OCI-LY7 (cell line): ENCODE measurements around the gene NAT16. TPM values are rescaled to one million over a fixed set of nuclear protein-coding genes. Genes with fewer than 3 reads are reported as not detected.

Source experiments
- BruUV-seq: library from RNA; stranded (reverse); fragments of 400-500 nt; replicated peaks from 2 replicates; lab custom pipeline; 2021; lab: Mats Ljungman, UMichigan
- CTCF ChIA-PET: fragments of 300-600 bp; sonication (Branson Sonifier 250); formaldehyde crosslinking; loops from one replicate; lab custom pipeline; 2022; ENCODE audit warnings: antibody characterized with exemption; ENCODE audit not compliant: unreplicated experiment; lab: Charles Lee
- POLR2A ChIA-PET: fragments of 300-600 bp; sonication (Branson Sonifier 250); formaldehyde crosslinking; loops from one replicate; lab custom pipeline; 2022; ENCODE audit warnings: antibody characterized with exemption; lab: Charles Lee
- DNase-seq: peaks from one replicate; pipeline ENCODE4 v3.0.0-alpha.2; 2015; ENCODE audit warnings: low spot score
- H2AFZ ChIP-seq: fragments of 200-600 bp; sonication (generic), shearing (Covaris generic); 2 replicates; pipeline ENCODE4 v1.6.1; 2014; ENCODE audit warnings: mild to moderate bottlenecking, antibody characterized with exemption, low read length, moderate library complexity
- H3K27ac ChIP-seq: fragments of 200-600 bp; sonication (generic); 2 replicates; pipeline ENCODE4 v1.5.1; 2014; ENCODE audit warnings: mixed run types, low read depth, mild to moderate bottlenecking, moderate library complexity, low read length, inconsistent platforms; ENCODE audit not compliant: poor library complexity, severe bottlenecking
- H3K36me3 ChIP-seq: fragments of 200-600 bp; sonication (generic); 2 replicates; pipeline ENCODE4 v1.6.1; 2014; ENCODE audit warnings: mild to moderate bottlenecking, antibody characterized with exemption, low read length, moderate library complexity, mixed read lengths; ENCODE audit not compliant: insufficient read depth
- H3K4me1 ChIP-seq: fragments of 200-600 bp; sonication (generic); 2 replicates; pipeline ENCODE4 v1.5.1; 2014; ENCODE audit warnings: mild to moderate bottlenecking, low read length; ENCODE audit not compliant: insufficient read depth, poor library complexity, severe bottlenecking
- H3K4me2 ChIP-seq: fragments of 200-600 bp; sonication (generic); 2 replicates; pipeline ENCODE4 v1.6.1; 2014; ENCODE audit warnings: mild to moderate bottlenecking, low read length
- H3K4me3 ChIP-seq: fragments of 200-600 bp; sonication (generic); 2 replicates; pipeline ENCODE4 v1.5.1; 2014; ENCODE audit warnings: mild to moderate bottlenecking, low read depth, low read length; ENCODE audit not compliant: poor library complexity, severe bottlenecking
- H3K79me2 ChIP-seq: fragments of 200-600 bp; sonication (generic); 2 replicates; pipeline ENCODE4 v1.6.1; 2016; ENCODE audit warnings: low read depth, mild to moderate bottlenecking, low read length, moderate library complexity, mixed read lengths; ENCODE audit not compliant: insufficient read depth
- H3K9me2 ChIP-seq: fragments of 200-600 bp; sonication (generic); 2 replicates; pipeline ENCODE4 v1.6.1; 2016; ENCODE audit warnings: mild to moderate bottlenecking, low read length, mixed read lengths; ENCODE audit not compliant: insufficient read depth
- H3K9me3 ChIP-seq: fragments of 200-600 bp; sonication (generic); 2 replicates; pipeline ENCODE4 v1.6.1; 2014; ENCODE audit warnings: mild to moderate bottlenecking, mixed run types, low read length, mixed read lengths
- H4K20me1 ChIP-seq: fragments of 200-600 bp; sonication (generic); 2 replicates; pipeline ENCODE4 v1.6.1; 2014; ENCODE audit warnings: mild to moderate bottlenecking, antibody characterized with exemption, low read length, moderate library complexity, mixed read lengths; ENCODE audit not compliant: insufficient read depth
- EZH2phosphoT487 ChIP-seq: fragments of 200-600 bp; sonication (generic); IDR thresholded peaks from 2 replicates; pipeline ENCODE4 v1.6.1; 2018; ENCODE audit warnings: low read depth, borderline replicate concordance, mild to moderate bottlenecking, mixed run types, antibody characterized with exemption, low read length, moderate library complexity, mixed read lengths
- intact Hi-C: fragments of 100-400 bp; cut with micrococcal nuclease; formaldehyde crosslinking; loops from one replicate; pipeline ENCODE4 v1.10.0; 2022; ENCODE audit not compliant: unreplicated experiment
- total RNA-seq, 2 experiments: library from RNA; depleted of rRNA in 1 of 2; stranded (reverse); fragments of >200 nt in 1 of 2; shearing (Covaris generic) in 1 of 2; gene quantifications; 2 replicates each; pipeline ENCODE4 v1.2.3, GENCODE V29; 2014 to 2022
- TF ChIP-seq, protein P1 (sequence below): fragments of 200-600 bp; sonication (generic); conservative IDR thresholded peaks from 2 replicates; pipeline ENCODE4 v1.5.1; 2014; ENCODE audit warnings: mild to moderate bottlenecking, antibody characterized with exemption, low read length, moderate library complexity, mixed read lengths

NAT16 gene
- total RNA-seq, 2 experiments from 2014 or later = 0.22 TPM; not detected in 1

DNA sequence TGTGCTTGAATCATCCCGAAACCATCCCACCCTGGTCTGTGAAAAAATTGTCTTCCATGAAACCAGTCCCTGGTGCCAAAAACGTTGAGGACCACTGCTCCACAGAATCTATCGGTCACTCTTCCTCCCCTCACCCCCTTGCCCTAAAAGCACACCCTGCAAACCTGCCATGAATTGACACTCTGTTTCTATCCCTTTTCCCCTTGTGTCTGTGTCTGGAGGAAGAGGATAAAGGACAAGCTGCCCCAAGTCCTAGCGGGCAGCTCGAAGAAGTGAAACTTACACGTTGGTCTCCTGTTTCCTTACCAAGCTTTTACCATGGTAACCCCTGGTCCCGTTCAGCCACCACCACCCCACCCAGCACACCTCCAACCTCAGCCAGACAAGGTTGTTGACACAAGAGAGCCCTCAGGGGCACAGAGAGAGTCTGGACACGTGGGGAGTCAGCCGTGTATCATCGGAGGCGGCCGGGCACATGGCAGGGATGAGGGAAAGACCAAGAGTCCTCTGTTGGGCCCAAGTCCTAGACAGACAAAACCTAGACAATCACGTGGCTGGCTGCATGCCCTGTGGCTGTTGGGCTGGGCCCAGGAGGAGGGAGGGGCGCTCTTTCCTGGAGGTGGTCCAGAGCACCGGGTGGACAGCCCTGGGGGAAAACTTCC lies 54.0 kb downstream of the NAT16 start:
- Histone ChIP-seq H3K4me3 (peak overlapping the region; percentile 7), H3K9me3 (no peaks in the 10 kb centered on the region), H3K27ac (no peak overlapping the region), H3K9me2 (no peaks in the 10 kb centered on the region), H3K4me2 (peak overlapping the region; percentile 53), H3K79me2 (no peaks in the 10 kb centered on the region), H3K36me3 (no peaks in the 10 kb centered on the region), H3K4me1 (peaks cover 23% of the 10 kb centered on the region), H4K20me1 (no peaks in the 10 kb centered on the region), H2AFZ (peak overlapping the region; percentile 71; the same call in 1 of the 2 replicates)
- ChIA-PET POLR2A (interaction anchor here (0.5 to 1.1 kb wide), 3 partner anchors 13 to 48 kb away, joined by 3 to 4 read pairs (median 4); no protein-coding TSS in a partner anchor), CTCF (interaction anchor here (1.0 kb wide), 1 partner anchor 55 kb away, joined by 3 read pairs; no protein-coding TSS in a partner anchor)
- BruUV-seq = no TSS peak
- peak; percentile 16 for DNase-seq
- intact Hi-C loops = no loop called here
- TF ChIP-seq, protein P1, sequence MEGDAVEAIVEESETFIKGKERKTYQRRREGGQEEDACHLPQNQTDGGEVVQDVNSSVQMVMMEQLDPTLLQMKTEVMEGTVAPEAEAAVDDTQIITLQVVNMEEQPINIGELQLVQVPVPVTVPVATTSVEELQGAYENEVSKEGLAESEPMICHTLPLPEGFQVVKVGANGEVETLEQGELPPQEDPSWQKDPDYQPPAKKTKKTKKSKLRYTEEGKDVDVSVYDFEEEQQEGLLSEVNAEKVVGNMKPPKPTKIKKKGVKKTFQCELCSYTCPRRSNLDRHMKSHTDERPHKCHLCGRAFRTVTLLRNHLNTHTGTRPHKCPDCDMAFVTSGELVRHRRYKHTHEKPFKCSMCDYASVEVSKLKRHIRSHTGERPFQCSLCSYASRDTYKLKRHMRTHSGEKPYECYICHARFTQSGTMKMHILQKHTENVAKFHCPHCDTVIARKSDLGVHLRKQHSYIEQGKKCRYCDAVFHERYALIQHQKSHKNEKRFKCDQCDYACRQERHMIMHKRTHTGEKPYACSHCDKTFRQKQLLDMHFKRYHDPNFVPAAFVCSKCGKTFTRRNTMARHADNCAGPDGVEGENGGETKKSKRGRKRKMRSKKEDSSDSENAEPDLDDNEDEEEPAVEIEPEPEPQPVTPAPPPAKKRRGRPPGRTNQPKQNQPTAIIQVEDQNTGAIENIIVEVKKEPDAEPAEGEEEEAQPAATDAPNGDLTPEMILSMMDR = no peak
- TF ChIP-seq EZH2phosphoT487 = no peak

- Histone ChIP-seq H3K36me3 (no peaks in the 10 kb centered on the region), H4K20me1 (no peaks in the 10 kb centered on the region), H3K9me3 (no peaks in the 10 kb centered on the region), H3K4me3 (no peak overlapping the region), H3K4me2 (no peak overlapping the region), H3K9me2 (no peaks in the 10 kb centered on the region), H2AFZ (no peak overlapping the region), H3K4me1 (peaks cover 23% of the 10 kb centered on the region), H3K27ac (no peak overlapping the region), H3K79me2 (no peaks in the 10 kb centered on the region)
- no peak for TF ChIP-seq EZH2phosphoT487
- TF ChIP-seq, protein P1 = no peak
- no TSS peak for BruUV-seq
- no peak for DNase-seq
- POLR2A ChIA-PET = no interaction called here
- intact Hi-C loops = no loop called here
- CTCF ChIA-PET = no interaction called here
Observed at GRCh38 chr7:101124376-101125056, 55.6 kb downstream of the NAT16 start.

DNA sequence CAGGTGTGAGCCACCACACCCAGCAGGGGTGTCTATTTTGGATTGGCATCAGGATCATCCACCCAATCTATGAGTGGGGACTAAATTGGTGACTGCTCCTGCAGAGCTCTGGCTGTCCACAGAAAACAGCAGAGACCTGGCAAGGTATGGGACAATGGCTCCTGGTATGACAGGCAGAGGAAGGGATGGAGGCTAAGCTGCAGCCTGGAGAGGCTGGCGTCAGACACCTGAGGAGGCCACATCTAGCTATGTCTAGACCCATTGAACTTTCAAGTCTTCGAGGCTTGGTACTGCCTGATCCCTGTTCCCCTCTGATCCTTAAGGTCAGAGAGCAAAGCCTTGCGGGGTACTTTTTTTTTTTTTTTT lies 56.4 kb downstream of the NAT16 start:
- H3K9me2 ChIP-seq = no peaks in the 10 kb centered on the region
- H2AFZ ChIP-seq = no peak overlapping the region
- BruUV-seq = no TSS peak
- DNase-seq = no peak
- H3K4me2 ChIP-seq = no peak overlapping the region
- H3K4me3 ChIP-seq = no peak overlapping the region
- ChIA-PET CTCF (no interaction called here), POLR2A (no interaction called here)
- peaks cover 23% of the 10 kb centered on the region for H3K4me1 ChIP-seq
- no peaks in the 10 kb centered on the region for H4K20me1 ChIP-seq
- no peak for TF ChIP-seq EZH2phosphoT487
- TF ChIP-seq, protein P1 = no peak
- intact Hi-C loops = no loop called here
- H3K9me3 ChIP-seq = no peaks in the 10 kb centered on the region
- no peaks in the 10 kb centered on the region for H3K79me2 ChIP-seq
- no peaks in the 10 kb centered on the region for H3K36me3 ChIP-seq
- H3K27ac ChIP-seq = no peak overlapping the region
